IgD-negative memory B cell (primary cell): ENCODE measurements around the gene DCAF5. TPM values are rescaled to one million over a fixed set of nuclear protein-coding genes. Genes with fewer than 3 reads are reported as not detected.
"Not testable (repeated sequence)": the region's sequence is repeated elsewhere in the genome, so short reads cannot be mapped to it uniquely, and the experiment has no call there.

Experiments
- H3K27ac Mint-ChIP-seq, 3 donors: one replicate each; pipeline ENCODE4 v1.8.0; 2020 to 2022; ENCODE audit warnings: mild to moderate bottlenecking in 3 of 3, mixed read lengths in 3 of 3, moderate library complexity in 1 of 3
- H3K27me3 Mint-ChIP-seq: one replicate; pipeline ENCODE4 v1.8.0; 2021; ENCODE audit warnings: mixed read lengths
- H3K36me3 Mint-ChIP-seq: one replicate; pipeline ENCODE4 v1.8.0; 2020; ENCODE audit warnings: mild to moderate bottlenecking, mixed read lengths
- H3K4me1 Mint-ChIP-seq, 3 donors: one replicate each; pipeline ENCODE4 v1.8.0; 2020 to 2022; ENCODE audit warnings: mixed read lengths in 3 of 3, mild to moderate bottlenecking in 1 of 3
- H3K4me3 Mint-ChIP-seq, 4 donors: one replicate each; pipeline ENCODE4 v1.8.0; 2020 to 2022; ENCODE audit warnings: mild to moderate bottlenecking in 4 of 4, mixed read lengths in 4 of 4, moderate library complexity in 3 of 4
- H3K9me3 Mint-ChIP-seq, 3 donors: one replicate each; pipeline ENCODE4 v1.8.0; 2020 to 2021; ENCODE audit warnings: mixed read lengths in 3 of 3, mild to moderate bottlenecking in 1 of 3
- polyA plus RNA-seq: library from polyadenylated mRNA; unstranded; fragments of 300-500 nt; fragmentation: Illumina TruSeq; gene quantifications from one replicate; pipeline ENCODE4 v1.2.3, GENCODE V29; 2021

The DCAF5 gene
- polyA plus RNA-seq, 1 donor from 2014 or later, result 57.9 TPM

DNA sequence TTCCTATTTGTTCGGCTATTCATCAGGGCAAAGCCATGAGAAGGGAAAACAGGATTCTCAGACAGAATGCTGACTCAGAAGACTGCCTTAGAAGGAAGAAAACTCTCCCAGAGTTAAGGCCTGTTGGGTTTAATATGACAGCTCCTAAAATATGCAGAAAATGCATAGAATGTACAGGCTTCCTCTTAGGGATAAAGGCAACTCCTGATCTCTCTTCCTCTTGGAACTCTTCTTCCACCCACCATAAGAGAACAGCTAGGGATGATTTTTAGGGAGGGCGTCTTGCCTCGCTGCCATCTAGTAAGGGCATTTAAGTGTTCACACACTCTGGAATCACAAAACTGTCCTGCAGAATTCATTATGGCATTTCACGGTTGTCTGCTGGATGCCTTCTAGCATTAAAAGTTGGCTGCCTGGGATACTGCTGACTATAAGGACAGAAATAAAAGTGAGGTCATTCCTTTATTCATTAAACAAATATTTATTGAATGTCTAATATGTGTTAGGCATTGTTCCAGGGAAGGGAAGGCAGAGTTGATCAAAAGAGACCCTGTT is 73.7 kb downstream of the DCAF5 start:
- H3K9me3 Mint-ChIP-seq, result no peaks in the 10 kb centered on the region
- no peak overlapping the region for H3K4me3 Mint-ChIP-seq
- peaks cover 13% of the 10 kb centered on the region for H3K36me3 Mint-ChIP-seq
- H3K4me1 Mint-ChIP-seq, result peaks cover 0 to 5% (median 0%) of the 10 kb centered on the region in 3 donors
- no peaks in the 10 kb centered on the region for H3K27me3 Mint-ChIP-seq
- H3K27ac Mint-ChIP-seq, result no peak overlapping the region

DNA sequence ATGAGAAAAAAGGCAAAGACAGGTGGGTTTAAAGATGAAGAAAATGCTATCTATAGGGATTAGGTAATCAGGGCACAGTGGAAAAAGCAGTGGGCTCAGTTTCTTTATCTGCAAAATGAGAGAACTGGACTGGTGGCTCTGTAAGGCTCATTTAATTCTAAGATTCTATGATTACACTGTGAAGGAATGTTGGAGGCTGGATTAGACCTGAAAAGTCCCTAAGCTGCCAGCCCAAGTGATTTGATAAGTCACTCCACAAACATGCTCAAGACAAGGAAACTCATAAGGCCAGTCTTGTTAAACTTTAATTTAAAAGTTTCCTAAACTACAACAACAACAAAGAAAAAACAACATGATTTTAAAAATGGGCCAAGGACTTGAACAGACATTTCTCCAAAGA is 75.1 kb downstream of the DCAF5 start:
- peaks cover 15% of the 10 kb centered on the region for H3K36me3 Mint-ChIP-seq
- peaks cover 0 to 5% (median 0%) of the 10 kb centered on the region in 3 donors for H3K4me1 Mint-ChIP-seq
- H3K4me3 Mint-ChIP-seq, result no peak overlapping the region
- no peaks in the 10 kb centered on the region for H3K9me3 Mint-ChIP-seq
- H3K27me3 Mint-ChIP-seq, result no peaks in the 10 kb centered on the region
- H3K27ac Mint-ChIP-seq, result no peak overlapping the region

DNA sequence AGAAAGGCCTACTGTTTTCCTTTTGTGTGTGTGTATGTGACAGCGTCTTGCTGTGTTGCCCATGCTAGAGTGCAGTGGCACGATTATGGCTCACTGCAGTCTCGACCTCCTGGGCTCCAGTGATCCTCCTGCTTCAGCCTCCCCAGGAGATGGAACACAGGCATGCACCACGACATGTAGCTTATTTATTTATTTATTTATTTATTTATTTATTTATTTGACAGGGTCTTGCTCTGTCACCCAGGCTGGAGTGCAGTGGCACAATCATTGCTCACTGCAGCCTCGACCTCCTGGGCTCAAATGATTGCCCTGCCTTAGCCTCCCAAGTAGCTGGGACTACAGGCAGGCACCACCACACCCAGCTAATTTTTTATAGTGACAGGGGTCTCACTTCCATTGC is 75.7 kb downstream of the DCAF5 start:
- H3K4me3 Mint-ChIP-seq, H3K27me3 Mint-ChIP-seq, H3K27ac Mint-ChIP-seq, H3K4me1 Mint-ChIP-seq, H3K9me3 Mint-ChIP-seq: not testable (repeated sequence)
- H3K36me3 Mint-ChIP-seq, result peaks cover 19% of the 10 kb centered on the region

DNA sequence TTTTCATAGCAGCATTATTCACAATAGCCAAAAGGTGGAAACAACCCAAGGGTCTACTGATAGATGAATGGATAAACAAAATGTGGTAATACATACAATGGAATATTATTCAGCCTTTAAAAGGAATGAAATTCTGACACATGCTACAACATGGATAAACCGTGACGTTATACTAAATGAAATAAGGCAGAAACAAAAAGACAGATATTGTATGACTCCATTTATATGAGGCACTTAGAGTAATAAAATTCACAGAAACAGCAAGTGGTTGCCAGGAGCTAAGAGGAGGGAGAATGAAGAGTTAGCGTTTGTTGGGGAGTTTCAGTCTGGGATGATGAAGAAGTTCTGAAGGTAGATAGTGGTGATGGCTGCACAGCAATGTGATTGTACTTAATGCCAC is 76.6 kb downstream of the DCAF5 start:
- no peak overlapping the region for H3K27ac Mint-ChIP-seq
- no peak overlapping the region for H3K4me3 Mint-ChIP-seq
- no peaks in the 10 kb centered on the region for H3K27me3 Mint-ChIP-seq
- H3K4me1 Mint-ChIP-seq, result peaks cover 0 to 5% (median 0%) of the 10 kb centered on the region in 3 donors
- H3K36me3 Mint-ChIP-seq, result peaks cover 18% of the 10 kb centered on the region
- no peaks in the 10 kb centered on the region for H3K9me3 Mint-ChIP-seq

DNA sequence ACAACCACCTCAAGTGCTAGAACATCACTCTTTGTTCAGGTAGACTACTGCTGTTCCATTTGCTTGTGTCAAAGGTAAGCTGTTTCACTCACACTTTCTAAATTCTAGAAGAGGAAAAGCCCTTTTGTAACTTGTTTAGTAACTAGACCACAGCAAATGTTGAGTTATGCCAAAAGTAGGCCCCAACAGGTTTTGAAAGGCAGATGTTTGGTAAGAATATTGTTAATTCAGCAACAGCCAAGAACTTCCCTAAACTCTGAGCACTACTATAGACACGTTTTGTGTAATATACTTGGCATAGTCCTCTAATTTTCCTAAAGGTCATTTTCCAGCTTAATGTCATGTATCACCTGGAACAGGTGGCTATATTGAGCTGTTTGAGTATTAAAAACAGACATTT is 79.0 kb downstream of the DCAF5 start:
- Mint-ChIP-seq H3K36me3 (peaks cover 20% of the 10 kb centered on the region), H3K27me3 (no peaks in the 10 kb centered on the region), H3K4me3 (no peak overlapping the region), H3K27ac (no peak overlapping the region), H3K4me1 (peaks cover 0 to 5% (median 0%) of the 10 kb centered on the region in 3 donors), H3K9me3 (no peaks in the 10 kb centered on the region)

DNA sequence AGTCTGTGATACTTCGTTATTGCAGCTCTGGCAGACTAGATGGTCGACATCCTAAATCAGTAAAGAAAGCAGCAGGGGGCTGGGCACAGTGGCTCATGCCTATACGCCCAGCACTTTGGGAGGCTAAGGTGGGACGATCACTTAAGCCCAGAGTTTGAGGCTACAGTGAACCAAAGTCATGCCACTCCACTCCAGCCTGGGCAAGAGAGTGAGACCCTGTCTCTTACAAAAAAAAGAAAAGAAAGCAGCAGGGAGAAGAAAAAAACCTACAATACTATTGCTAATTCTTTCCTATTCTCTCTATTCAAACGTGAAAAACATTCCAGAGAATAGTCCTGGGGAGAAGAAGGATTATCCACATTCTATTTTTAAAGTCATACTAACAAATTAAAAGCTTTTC is 79.5 kb downstream of the DCAF5 start:
- Mint-ChIP-seq H3K27me3 (no peaks in the 10 kb centered on the region), H3K4me1 (peaks cover 0 to 3% (median 0%) of the 10 kb centered on the region in 3 donors), H3K4me3 (no peak overlapping the region), H3K36me3 (peaks cover 19% of the 10 kb centered on the region), H3K27ac (no peak overlapping the region), H3K9me3 (no peaks in the 10 kb centered on the region)

DNA sequence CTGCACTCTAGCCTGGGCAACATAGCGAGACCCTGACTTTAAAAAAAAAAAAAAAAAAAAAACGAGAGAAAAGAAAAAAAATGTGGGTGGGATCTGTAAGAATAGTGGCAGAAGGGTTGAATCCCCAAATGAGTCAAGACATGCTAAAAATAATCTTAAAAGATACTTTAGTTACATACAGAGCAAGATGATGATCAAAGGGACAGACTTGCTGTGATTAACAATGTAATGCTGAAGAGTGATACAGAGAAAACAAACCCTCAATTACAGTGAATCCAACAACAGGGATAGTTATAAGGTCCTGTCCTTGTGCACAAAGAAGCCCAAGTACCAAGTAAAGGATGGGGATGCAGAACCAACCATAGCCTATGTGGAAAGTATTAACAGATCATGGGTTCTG is 80.3 kb downstream of the DCAF5 start:
- Mint-ChIP-seq H3K27ac (no peak overlapping the region), H3K27me3 (no peaks in the 10 kb centered on the region), H3K9me3 (no peaks in the 10 kb centered on the region), H3K4me1 (no peaks in the 10 kb centered on the region), H3K36me3 (peaks cover 17% of the 10 kb centered on the region), H3K4me3 (no peak overlapping the region)

DNA sequence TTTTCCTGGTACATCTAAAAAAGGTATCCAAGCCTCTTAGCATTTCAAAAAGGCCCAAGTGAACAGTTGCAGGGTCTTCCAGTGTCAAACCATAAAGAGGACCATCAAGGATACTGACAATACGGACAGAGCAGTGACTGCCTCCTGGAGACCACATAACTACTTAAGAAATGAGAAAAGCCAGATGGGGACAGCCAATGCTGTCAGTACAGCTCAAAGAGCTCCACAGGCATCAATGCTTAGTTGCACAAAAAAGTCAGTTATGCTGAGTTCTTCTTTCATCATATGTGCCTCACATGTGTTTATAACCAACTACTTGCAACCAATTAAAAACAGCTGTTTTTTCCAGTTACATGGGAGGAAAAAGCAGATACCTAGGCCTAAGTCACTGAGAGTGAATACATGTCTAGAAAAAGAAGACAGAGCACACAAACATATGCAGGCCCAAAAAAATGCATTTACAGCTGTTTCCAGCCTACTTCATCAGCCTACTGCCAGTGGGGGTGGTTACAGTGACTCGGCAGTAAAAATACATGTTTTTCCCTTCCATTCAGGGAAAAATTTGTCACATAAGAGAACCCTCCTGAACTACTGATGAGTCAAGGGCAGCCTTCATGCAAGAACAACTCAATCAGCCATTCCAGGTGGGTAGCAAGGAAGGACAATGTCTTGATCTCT is 84.0 kb downstream of the DCAF5 start:
- Mint-ChIP-seq H3K4me3 (no peak overlapping the region), H3K27ac (no peak overlapping the region), H3K36me3 (peaks cover 11% of the 10 kb centered on the region)

DNA sequence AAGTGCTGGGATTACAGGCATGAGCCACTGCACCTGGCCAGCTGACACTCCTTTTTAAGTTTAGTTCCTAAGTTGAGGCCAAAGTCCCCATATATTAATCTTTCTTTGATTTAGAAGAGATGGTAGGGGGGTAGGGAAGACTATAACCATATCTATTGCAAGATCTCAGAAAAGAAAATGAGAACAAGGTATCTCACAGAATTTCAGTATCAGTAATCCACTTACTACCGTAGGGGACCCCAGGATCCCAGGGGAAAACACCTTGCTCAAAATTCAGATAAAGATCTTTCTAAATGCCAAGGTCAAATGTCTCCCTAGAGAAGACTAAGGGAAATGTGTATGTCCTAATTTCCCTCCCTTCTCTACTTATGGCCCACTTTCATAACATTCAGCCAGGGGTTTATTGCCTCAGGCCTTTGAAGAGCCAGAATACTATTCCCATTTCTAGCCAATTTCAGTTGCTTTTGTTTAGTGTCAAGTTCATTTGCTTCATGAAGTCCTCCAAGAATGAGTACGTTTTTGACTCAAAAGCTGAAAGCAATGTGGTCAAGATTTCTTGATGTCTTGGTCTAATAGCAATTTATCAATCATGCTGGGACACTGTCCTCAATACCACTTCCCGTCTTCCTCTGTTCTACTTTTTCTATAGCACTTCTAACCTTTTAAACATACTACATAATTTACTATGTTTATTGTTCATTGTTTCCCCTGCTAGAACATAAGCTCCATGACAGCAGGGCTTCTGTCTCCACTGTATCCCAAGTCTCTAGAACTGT is 86.3 kb downstream of the DCAF5 start:
- Mint-ChIP-seq H3K27me3 (no peaks in the 10 kb centered on the region), H3K9me3 (no peaks in the 10 kb centered on the region), H3K36me3 (peaks cover 10% of the 10 kb centered on the region), H3K4me3 (no peak overlapping the region), H3K4me1 (no peaks in the 10 kb centered on the region), H3K27ac (peak overlapping the region in 1 of 3 donors; percentile 78)

More for the DNA sequence above, 84.0 kb downstream of the DCAF5 start:
- no peaks in the 10 kb centered on the region for H3K27me3 Mint-ChIP-seq
- H3K4me1 Mint-ChIP-seq, result no peaks in the 10 kb centered on the region
- H3K9me3 Mint-ChIP-seq, result no peaks in the 10 kb centered on the region

DNA sequence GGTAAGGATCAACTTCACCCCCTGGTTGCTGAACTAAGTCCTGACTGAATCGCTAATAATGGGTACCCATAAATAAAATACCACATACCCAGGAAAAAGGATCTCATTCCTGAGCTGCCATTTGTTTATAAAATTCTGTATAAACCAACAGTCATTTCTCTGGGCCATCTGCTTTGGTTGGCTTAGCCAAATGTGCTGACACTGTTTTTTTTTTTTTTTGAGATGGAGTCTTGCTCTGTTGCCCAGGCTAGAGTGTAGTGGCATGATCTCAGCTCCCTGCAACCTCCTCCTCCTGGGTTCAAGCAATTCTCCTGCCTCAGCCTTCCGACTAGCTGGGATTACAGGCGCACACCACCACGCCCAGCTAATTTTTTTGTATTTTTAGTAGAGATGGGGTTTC is 87.0 kb downstream of the DCAF5 start:
- not testable (repeated sequence) for H3K4me3 Mint-ChIP-seq, H3K4me1 Mint-ChIP-seq, H3K27ac Mint-ChIP-seq, H3K27me3 Mint-ChIP-seq, H3K9me3 Mint-ChIP-seq
- H3K36me3 Mint-ChIP-seq, result peaks cover 10% of the 10 kb centered on the region

DNA sequence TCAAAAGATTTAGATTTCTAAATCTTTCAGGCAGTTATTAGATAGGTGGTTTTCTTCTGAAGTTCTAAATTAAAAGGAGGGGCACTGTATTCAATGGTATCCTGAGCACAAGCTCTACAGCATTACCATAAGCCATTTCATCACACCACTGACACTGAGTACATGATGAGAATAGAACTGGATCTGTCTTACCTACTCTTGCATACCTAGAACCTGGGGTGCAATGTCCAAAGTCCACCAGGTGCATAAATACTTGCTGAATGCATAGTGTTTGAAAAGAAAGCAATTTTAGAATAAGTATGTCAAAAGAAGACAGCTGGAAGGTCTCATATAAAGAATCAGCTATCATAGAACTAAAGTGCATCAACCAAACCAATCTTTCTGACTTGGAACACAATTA is 88.3 kb downstream of the DCAF5 start:
- no peaks in the 10 kb centered on the region for H3K4me1 Mint-ChIP-seq
- H3K27ac Mint-ChIP-seq, result no peak overlapping the region
- H3K9me3 Mint-ChIP-seq, result no peaks in the 10 kb centered on the region
- H3K27me3 Mint-ChIP-seq, result no peaks in the 10 kb centered on the region
- no peak overlapping the region for H3K4me3 Mint-ChIP-seq
- H3K36me3 Mint-ChIP-seq, result peaks cover 11% of the 10 kb centered on the region

DNA sequence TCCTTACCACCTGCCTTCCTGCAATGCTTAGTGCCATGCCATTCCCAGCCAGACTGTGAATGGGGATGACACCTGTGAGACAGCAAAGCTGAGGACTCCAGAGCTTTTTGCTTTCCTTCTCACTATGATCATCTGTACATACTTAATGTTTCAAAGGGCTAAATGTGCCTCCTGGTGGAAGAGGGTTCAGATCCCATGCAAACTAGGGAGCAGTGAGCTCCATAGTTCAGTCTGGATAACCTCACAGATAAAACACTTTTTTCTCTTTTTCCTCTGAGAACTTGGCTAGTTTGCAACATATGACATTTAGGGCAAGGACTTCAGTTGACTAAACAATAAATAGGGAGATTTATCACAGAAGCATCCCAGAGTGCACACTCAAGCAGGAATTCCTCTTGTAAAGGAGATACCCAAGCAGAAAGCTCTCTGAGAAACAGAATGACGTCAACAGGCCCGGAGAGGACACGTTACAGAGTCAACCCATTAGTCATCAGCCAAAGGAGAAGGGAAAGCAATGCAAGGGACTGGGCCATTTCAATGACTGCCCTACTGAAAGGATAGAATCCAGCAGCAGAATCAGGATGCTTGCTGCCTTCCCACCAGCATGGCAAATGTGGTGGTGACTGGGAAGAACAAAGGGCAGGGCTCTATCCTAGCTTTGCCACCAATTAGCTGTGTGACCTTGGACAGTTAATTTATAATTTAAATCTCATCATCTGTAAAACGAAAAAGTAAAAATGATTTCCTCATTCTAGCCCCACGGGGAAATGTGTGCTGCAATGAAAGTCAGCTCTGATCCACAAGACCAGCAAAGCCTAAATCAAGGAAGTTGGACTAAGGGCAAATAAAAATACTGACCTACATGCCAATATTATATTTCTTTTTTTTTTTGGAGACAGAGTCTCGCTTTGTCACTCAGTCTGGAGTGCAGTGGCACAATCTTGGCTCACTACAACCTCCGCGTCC is 93.0 kb downstream of the DCAF5 start:
- no peaks in the 10 kb centered on the region for H3K27me3 Mint-ChIP-seq
- H3K4me1 Mint-ChIP-seq, result no peaks in the 10 kb centered on the region
- H3K27ac Mint-ChIP-seq, result no peak overlapping the region
- no peak overlapping the region for H3K4me3 Mint-ChIP-seq
- H3K36me3 Mint-ChIP-seq, result peaks cover 13% of the 10 kb centered on the region
- no peaks in the 10 kb centered on the region for H3K9me3 Mint-ChIP-seq

DNA sequence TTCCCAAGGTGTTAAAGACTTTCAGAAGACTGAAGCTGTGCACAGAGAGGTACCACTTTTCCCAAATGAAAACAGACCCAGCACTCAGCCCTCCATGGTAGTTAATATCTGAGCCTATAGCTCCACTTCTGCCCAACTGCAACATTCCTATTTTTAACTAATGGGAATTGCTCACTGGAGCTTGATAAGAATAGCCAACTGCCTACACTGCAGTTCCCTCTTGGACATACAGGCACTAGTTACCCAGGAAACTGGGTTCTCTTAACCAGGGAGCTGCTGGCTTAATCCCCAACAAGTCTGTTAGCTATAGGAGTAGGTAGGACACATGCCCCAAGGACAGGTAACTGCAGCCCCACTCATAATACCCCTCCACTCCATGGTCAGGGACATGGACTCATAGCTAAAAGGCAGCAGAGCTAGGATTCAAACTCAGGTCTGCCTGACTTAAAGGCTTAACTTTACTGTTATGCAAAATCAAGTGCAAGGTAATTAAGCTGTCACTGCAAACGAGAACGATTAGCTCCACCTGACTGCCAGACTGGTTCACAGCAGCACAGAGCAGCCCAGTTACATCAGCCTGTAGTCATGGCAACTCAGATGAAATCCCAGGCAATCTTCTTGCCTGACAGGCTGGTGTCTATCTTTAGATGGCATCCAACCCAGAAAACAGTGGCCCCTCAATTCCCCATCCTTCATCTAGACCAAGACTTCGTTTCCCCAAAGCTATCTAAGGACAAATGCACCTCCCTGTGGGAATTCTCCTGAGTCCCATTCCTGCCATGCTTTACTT is 96.7 kb downstream of the DCAF5 start:
- Mint-ChIP-seq H3K4me1 (peaks cover 0 to 13% (median 1%) of the 10 kb centered on the region in 3 donors), H3K36me3 (peaks cover 11% of the 10 kb centered on the region), H3K27me3 (no peaks in the 10 kb centered on the region), H3K27ac (no peak overlapping the region), H3K9me3 (no peaks in the 10 kb centered on the region), H3K4me3 (no peak overlapping the region)

DNA sequence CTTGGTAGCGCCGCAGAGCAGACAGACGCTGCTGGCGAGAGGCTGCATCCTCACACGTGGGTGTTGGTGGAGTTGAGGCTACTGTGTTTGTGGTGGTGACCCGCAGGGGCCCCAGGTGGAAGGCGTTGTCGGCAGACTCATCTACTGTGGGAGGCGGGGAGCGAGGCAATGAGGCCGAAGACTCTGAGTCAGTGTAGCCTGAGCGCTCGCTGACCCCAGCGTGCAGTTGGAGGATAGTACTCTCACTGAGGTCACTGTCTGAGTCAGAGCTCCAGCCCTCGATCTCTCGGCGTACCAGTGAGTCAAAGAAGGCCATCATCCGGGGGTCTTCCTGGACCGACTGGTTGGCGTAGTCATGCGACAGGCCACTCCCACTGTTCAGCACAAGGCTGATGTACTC is 97.8 kb downstream of the DCAF5 start:
- Mint-ChIP-seq H3K9me3 (no peaks in the 10 kb centered on the region), H3K27me3 (no peaks in the 10 kb centered on the region), H3K4me1 (peaks cover 5 to 19% (median 9%) of the 10 kb centered on the region in 3 donors), H3K4me3 (no peak overlapping the region), H3K27ac (no peak overlapping the region), H3K36me3 (peaks cover 11% of the 10 kb centered on the region)
